Measurements from ENCODE around the gene MARCHF10.
A peak's percentile ranks its signal among the peaks of the same experiment; 100 is the strongest.

MARCHF10 gene

DNA sequence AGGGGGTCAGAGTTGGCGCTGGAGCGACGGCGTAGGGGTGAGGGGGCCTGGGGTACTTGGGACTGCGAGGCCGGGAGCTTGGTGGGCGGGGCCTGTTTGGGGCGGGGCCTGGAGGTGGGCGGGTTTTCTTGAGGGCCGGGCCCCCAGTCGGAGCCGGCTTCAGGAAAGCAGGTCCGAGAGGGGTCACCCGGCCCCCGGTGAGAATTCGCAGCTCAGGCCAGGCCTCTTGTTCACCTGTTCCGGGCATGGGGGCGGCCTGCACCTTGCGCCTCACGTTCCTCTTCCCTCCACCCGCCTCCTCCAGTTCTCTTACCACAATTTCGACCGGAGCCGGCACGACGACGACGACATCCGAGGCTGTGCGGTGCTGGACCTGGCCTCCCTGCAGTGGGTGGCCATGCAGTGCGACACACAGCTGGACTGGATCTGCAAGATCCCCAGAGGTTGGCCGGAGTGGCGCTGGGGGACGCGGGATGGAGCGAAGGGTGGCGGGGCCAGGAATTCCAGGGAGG lies 128.2 kb downstream of the MARCHF10 start:
- DNase-seq (ENCODE audit: low spot score), result no peak

DNA sequence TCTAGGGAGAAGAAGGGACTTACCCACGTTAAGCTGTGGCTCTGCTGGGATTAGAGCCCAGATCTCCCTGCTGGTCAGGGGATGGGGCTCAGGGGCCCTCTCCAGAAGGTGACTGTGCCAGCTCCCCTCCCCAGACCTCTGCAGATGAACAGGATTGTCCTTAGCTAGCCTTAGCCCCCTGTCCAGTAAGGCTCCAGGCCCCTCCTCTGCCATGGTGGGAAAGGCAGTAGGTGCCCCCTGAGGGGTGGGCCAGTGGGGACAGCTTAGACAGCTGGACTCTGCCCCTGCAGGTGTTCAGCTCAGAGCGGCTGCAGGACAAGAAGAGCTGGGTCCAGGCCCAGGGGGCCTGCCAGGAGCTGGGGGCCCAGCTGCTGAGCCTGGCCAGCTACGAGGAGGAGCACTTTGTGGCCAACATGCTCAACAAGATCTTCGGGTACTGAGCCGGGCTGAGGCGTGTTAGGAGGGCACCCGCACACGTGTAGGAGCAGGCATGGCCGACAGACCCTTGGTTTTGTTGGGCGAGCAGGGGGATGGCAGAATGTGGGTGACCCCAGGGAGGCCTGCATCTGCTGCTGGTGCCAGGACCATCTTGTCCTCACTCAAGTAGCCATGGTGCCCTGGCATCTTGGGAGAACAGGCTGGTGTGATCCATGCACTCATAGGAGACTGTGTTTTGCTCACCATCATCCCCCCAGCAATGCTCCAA lies 129.7 kb downstream of the MARCHF10 start:
- DNase-seq (ENCODE audit: low spot score), result no peak

DNA sequence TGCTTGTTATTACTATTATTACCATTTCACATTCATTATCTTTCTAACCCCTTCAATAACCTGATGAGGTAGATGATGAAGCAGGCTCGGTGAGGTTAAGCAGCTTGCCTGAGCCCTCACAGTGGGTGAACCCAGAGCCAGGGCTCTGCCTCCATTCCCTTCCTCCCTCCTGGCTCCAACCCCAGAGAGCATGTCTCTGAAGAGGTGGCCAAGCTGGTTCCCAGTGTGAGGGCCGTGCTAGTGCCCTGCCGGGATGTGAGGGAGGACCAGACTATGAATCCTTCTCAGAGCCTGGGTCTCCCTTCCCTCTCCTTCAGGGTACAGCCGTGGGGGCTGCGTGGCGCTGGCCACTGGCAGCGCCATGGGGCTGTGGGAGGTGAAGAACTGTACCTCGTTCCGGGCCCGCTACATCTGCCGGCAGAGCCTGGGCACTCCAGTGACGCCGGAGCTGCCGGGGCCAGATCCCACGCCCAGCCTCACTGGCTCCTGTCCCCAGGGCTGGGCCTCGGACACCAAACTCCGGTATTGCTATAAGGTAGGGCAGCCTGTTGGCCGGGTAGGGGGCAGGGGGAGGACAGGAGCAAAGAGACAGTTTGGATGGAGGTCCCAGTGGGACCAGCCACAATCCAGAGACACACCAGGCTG lies 131.0 kb downstream of the MARCHF10 start:
- no peak for DNase-seq (ENCODE audit: low spot score)

DNA sequence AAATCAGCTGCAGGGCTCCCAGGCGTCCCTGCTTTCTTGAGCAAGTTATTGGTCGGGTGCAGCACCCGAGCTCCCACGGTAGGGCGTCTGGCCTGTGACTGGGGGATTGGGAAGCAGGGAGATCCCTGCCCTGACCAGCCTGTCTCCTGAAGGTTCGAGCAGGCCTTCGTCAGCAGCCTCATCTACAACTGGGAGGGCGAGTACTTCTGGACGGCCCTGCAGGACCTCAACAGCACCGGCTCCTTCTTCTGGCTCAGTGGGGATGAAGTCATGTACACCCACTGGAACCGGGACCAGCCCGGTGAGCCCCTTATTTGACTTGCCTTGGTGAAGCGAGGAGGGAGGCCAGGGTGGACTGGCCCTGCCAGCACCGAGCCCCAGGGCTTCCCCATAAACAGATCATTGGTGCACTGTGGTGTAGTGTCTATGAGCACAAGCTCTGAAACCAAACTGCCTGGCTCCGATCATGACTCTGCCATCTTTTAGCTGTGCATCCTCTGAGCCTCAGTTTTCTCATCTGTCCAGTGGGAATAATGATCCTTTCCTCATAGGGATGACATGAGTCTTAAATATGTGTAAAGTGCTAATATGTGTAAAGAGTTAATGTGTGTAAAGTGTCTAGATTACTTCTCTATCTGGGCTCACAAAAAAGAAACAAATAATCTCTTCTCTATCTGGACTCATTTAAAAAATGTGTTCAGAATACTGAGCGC lies 131.7 kb downstream of the MARCHF10 start:
- no peak for DNase-seq (ENCODE audit: low spot score)

DNA sequence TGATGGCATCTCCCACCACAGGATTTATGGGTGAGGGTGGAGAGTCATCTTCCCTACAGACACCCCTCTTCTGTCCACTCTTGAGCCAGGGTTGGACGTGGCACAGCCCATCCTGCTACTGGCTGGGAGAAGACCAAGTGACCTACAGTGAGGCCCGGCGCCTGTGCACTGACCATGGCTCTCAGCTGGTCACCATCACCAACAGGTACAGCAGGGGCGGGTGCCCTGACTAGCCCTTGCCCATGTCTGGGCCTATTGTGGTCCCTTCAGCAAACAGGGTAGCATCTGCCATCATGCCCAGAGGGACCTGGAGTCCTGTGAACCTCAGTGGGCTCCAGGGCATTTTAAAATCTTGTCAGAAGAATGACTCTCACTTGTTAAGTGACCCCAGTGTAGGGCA lies 132.4 kb downstream of the MARCHF10 start:
- DNase-seq (ENCODE audit: low spot score), result no peak

DNA sequence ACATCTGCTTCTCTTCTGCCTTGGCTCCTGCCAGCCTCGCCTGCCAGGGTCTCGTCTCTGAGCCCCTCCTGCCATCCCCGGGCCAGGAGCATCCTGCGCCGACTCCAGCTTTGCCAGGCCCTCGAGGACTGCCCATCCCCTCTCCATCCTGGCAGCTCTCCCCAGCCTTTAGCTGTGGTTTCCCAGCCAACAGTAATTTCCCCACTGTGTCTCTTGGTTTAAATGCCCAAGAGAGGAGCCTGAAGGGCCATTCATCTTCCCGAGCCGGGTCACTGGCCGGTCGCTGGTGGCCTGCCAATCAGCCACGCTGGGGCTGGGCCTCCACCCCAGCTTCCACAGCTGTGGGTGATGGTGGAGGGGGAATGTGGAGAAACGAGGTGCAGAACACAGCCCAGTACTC lies 132.9 kb downstream of the MARCHF10 start:
- DNase-seq (ENCODE audit: low spot score), result no peak

DNA sequence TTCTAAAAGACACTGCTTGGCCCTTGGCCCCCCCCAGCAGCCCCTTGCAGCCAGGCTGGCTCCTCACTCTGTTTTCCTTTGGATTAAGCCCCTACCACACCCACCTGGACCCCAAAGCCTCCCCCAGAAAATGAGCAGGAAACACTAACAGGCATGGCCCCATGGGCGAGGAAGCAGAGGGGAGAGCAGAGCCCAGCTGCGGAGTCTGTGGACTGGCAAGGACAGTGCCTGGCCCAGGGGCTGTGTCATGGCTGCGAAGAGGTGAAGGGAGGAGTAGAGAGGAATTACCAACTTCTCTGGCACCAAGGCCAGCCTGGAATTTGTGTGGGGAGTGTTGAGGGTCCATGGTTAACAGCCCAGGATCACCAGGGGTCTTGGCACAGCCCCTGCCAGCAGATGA lies 133.3 kb downstream of the MARCHF10 start:
- DNase-seq (ENCODE audit: low spot score), result no peak

DNA sequence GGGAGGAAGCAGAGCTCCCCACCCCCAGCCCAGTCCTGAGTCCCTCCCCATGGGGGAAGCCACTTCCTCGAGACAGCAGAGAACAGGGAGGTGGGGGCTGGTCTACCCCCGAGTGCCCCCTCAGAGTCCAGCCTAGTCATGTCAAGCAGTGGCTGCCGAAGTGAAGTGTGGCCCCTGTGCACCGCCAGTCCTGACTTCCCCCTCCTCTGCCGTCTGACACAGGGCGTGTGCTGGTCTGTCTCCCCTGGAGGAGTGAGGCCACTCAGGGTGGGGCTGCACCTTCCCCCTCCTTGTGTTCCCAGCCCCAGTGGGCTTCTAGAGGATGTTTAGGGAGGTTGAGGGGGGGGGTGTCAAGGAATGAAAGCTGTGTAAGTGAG lies 133.8 kb downstream of the MARCHF10 start:
- no peak for DNase-seq (ENCODE audit: low spot score)

DNA sequence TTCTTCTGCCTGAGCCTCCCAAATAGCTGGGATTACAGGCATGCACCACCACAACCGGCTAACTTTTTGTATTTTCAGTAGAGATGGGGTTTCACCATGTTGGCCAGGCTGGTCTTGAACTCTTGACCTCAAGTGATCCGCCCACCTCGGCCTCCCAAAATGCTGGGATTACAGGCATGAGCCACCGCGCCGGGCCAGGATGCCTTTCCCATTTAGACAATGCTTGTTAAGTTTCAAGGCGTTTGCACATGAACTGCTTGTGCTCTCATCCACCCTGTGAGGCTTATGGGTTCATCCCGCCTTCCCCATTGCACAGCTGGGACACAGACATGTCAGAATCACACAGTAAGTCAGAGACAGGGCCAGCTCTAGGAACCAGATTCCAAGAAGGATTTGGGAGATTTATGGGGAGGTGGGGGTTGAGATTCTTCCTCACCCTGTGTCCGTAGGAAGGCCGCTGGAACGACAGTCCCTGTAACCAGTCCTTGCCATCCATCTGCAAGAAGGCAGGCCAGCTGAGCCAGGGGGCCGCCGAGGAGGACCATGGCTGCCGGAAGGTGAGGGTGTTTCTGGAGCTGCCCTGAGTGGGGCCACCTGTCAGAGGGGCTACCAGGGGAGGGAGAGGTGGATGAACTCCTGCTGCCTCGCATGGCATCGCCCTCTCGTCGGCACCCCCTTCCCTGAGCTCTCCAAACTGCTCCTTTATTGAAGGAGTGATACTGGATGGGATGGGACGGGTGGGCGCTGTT lies 134.3 kb downstream of the MARCHF10 start:
- DNase-seq (ENCODE audit: low spot score), result no peak

DNA sequence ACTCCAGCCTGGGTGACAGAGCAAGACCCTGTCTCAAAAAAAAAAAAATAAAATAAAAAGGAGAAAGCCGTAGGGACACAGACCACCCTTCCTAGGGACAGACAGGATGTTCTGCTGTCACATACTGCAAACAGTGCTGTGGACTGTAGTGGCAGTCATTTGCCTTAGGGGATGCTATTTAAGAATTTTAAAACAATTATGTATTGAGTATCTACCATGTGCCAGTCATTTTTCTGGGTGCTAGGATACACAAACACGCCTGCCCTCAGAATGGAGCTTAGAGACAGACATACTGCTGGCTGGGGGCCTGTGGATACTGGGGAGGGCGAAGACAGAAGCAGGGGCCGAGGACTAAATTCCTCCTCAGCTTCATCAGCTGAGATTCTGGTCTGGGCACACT lies 135.2 kb downstream of the MARCHF10 start:
- DNase-seq (ENCODE audit: low spot score), result no peak

DNA sequence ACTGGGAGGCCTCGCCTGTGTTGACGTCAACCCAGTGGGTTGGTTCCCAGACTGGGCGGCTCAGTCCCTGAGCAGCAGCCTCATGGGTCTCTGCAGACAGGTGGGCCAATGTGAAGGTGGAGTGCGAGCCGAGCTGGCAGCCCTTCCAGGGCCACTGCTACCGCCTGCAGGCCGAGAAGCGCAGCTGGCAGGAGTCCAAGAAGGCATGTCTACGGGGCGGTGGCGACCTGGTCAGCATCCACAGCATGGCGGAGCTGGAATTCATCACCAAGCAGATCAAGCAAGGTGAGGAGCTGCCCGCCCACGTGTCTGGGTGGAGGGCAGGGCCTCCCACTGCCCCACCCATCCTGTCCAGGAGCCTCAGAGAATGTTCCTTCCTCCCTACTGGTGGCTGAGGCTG lies 136.6 kb downstream of the MARCHF10 start:
- peak; percentile 44 for DNase-seq (ENCODE audit: low spot score)

DNA sequence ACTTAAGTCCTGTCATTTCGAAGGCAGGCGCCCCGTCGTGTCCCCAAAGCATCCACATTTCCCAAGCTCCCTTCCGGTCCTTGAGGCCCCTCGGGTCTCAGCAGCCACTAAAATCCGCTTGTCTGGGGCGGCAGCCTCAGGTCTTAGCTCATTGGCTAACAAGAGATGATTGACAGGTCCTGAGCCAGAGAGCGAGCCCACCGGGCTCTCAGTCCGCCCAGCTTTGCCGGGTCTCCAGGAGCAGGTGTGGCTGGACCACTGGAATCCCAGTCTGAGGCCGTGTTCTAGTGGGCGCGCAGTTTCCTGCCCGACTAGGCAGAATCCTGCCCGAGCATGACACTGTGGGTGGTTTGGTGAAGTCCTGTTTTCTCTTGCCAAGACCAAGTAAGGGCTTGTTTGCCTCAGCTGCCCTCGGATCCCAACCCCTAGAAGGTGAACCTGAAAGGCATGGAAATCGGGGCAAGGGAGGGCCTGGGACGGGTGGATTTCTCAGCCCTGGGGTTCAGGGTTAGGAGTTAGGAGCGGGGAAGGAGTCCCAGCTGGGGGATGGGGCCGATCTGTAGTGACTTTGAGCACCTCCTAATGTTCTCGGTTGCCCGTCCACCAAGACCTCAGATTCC lies 137.8 kb downstream of the MARCHF10 start:
- DNase-seq (ENCODE audit: low spot score), result no peak

DNA sequence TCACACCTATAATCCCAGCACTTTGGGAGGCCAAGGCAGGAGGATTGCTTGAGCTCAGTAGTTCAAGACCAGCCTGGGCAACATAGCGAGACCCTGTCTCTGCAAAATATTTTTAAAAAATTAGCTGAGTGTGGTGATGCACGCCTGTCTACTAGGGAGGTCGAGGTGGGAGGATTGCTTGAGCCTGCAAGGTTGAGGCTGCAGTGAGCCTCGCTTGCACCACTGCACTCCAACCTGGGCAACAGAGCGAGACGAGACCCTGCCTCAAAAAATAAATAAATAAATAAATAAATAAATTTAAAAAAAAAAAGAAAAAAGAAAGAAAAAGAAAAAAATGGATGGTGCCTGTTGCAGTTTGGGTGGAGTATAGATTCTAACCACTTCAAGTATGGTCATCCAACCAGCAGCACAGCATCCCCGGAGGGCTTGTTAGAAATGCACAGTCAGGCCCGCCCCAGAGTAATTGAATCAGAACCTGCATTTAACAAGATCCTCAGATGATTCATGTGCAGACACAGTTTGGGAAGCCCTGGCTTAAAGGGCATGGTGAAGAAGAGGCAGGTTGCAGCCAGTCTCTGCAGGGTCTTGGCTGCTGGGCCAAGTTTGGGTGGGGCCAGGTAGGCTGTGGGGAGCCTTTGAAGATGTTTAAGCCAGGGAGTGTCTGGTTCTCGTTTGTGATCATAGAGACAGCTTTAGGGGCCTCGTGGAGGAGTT lies 139.9 kb downstream of the MARCHF10 start:
- peak; percentile 88 for DNase-seq (ENCODE audit: low spot score)

DNA sequence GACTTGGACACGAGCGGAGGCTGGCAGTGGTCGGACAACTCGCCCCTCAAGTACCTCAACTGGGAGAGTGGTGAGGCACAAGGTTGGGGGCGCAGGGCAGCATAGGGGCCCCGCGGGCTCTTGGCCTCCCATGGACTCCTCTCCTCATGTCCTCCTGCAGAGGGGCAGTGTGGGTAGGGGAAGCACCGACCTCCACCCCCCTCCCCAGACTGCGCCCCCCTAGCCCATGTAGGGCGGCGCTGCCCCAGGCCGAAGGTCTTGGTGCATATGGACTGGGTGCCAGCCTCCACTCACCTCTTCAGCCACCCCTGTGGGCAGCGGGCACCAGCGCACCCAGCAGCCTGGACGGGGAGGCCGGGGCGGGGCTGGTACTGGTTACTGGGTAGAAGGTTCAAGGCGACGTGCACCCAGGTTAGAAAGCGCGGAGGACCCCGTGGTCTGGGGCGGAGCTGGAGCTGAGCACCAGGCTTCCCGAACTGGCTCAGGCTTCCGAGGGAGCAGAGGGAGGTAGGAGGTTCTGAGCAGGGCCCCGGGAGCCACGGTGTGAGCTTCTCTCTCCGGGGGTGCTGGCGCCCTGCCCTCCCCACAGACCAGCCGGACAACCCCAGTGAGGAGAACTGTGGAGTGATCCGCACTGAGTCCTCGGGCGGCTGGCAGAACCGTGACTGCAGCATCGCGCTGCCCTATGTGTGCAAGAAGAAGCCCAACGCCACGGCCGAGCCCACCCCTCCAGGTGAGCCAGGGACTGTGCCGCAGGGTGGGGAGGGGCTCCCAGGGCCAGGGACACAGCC lies 141.1 kb downstream of the MARCHF10 start:
- DNase-seq (ENCODE audit: low spot score), result no peak

DNA sequence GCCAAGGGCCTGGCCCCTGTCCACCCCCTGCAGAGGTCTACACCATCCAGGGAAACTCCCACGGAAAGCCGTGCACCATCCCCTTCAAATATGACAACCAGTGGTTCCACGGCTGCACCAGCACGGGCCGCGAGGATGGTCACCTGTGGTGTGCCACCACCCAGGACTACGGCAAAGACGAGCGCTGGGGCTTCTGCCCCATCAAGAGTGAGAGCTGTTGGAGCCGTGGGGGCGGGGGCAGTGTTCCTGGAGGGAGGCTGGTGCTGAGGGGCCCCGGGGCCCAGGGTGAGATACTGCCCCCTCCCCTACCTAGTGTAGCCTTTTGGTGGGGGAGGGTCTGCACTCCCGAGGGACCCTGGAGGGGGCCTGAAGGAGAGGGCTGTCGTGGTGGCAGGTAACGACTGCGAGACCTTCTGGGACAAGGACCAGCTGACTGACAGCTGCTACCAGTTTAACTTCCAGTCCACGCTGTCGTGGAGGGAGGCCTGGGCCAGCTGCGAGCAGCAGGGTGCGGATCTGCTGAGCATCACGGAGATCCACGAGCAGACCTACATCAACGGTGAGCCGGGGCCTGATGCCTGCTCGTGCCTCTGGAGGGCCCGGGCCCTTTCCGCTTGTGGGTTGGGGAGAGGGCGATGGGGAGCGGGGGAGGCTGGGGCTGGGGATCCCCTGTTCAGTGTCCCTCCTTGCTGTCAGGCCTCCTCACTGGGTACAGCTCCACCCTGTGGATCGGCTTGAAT lies 141.9 kb downstream of the MARCHF10 start:
- no peak for DNase-seq (ENCODE audit: low spot score)

DNA sequence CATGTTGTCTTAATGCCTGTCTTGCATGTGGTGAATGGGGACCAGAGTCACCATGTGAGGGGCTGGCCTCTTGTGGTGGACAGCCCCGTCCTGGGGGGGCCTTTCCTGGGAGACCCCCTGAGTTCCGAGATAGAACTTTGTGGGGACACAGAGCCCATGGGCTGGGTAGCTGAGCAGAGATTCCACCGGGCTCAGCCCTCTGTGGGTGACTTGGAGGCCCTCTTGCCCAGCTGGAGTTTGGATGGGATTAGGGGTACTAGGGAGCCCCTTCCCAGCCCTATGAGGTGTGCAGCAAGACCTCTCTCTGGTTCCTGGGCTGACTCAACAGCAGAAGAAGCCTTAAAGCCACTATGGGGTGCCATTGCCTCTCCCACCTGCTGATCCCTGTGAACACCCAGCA lies 142.5 kb downstream of the MARCHF10 start:
- no peak for DNase-seq (ENCODE audit: low spot score)

DNA sequence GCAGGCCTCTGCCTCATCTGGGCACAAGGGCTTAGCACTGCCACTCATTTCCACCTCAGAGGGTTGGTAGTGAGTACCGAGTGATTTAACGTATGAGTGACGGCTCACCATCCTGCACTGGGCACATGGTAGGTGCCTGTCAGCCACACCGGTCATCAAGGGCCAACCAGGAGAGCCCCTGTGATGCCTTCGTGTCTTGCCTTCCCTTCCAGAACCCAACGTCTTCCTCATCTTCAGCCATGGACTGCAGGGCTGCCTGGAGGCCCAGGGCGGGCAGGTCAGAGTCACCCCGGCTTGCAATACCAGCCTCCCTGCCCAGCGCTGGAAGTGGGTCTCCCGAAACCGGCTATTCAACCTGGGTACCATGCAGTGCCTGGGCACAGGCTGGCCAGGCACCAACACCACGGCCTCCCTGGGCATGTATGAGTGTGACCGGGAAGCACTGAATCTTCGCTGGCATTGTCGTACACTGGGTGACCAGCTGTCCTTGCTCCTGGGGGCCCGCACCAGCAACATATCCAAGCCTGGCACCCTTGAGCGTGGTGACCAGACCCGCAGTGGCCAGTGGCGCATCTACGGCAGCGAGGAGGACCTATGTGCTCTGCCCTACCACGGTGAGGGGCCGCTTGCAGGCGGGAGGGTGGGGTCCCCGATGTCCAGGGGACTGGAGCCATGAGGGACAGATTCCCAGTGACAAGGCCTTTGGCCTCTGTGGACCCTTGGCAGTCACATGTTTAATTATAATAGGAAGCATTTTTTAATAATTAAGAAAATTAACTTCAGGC lies 143.6 kb downstream of the MARCHF10 start:
- no peak for DNase-seq (ENCODE audit: low spot score)

DNA sequence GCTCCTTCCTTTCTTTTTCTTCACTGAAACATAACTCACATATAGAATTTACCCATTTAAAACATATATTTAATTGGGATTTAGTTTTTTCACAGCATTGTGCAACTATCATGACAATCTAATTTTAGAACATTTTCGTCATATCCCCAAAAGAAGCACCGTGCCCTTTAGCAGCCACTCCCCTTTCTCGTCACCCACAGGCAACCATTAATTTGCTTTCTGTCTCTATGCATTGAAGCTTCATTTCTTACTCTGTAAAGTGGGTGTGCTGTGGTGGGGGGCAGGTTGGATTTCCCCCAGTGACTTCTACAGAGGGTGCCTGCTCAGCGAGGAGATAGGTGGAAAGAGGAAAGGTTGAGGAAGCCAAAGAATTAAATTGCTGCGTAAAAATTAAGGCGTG lies 144.8 kb downstream of the MARCHF10 start:
- DNase-seq (ENCODE audit: low spot score), result no peak

DNA sequence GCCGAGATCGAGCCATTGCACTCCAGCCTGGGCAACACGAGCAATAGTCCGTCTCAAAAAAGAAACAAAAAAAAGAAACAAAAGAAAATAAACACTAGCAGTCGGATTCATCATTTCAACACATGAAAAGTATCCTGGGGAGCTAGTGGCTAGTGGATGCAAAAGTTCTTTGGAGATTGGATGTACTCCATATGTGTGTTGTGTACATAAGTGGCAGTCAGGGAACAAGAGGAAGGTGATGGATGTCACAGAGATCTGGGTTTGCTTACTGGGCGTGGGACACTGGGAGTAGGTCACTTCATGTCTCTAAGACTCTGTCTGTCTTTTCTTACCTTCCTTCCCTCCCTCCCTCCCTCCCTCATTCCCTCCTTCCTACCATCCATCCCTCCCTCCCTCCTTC lies 145.3 kb downstream of the MARCHF10 start:
- DNase-seq (ENCODE audit: low spot score), result no peak

Measured in SK-N-DZ (cell line).